IPS DF 6.9 (cell line): ENCODE results near the gene CHM.

Source experiments
- DNase-seq: peaks from one replicate; pipeline ENCODE4 v3.0.0-alpha.2; 2013; ENCODE audit warnings: low read depth, low spot score
- H3K27ac ChIP-seq: one replicate; pipeline ENCODE4 v1.5.1; 2013; ENCODE audit warnings: low read length, control low read depth
- H3K27me3 ChIP-seq: 2 replicates; pipeline ENCODE4 v1.6.1; 2013; ENCODE audit warnings: mild to moderate bottlenecking, low read length; ENCODE audit not compliant: control insufficient read depth, insufficient read depth
- H3K36me3 ChIP-seq: 2 replicates; pipeline ENCODE4 v1.6.1; 2013; ENCODE audit warnings: low read length; ENCODE audit not compliant: control insufficient read depth, insufficient read depth
- H3K4me1 ChIP-seq: 2 replicates; pipeline ENCODE4 v1.6.1; 2013; ENCODE audit warnings: low read length; ENCODE audit not compliant: control insufficient read depth, insufficient read depth
- H3K4me3 ChIP-seq: 2 replicates; pipeline ENCODE4 v1.5.1; 2013; ENCODE audit warnings: mild to moderate bottlenecking, low read length
- H3K9me3 ChIP-seq: 2 replicates; pipeline ENCODE4 v1.6.1; 2013; ENCODE audit warnings: low read length, inconsistent platforms; ENCODE audit not compliant: control insufficient read depth, insufficient read depth
- WGBS: extraction: QIAGEN DNeasy Blood & Tissue Kit; methylation state at CpG from one replicate; pipeline ENCODE4 v1.1.7; 2013; ENCODE audit warnings: mixed read lengths, missing lambda C conversion rate; ENCODE audit not compliant: insufficient read length, insufficient coverage; 5-methylcytosine and 5-hydroxymethylcytosine counted together

Gene CHM

DNA sequence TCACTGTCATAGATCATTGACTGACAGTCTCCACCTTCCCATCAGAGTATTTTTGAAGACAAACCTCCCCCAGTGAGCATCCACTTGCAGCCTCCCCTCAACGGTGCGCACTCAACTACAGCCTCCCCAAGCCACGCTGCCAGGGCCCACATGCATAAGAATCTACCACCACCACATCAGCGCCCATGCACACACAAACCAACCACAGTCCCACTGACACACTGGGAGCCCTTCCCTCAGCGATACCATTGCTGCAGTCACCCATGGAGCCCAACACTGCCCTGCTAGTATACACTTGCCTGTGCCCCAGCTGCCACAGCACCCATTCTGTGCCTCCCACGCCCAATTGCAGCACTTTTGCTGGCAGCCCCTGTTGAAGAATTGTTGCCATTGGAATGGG, 132.9 kb downstream of the CHM start:
- Histone ChIP-seq H3K27ac (no peak overlapping the region), H3K27me3 (no peaks in the 10 kb centered on the region), H3K4me3 (no peak overlapping the region), H3K4me1 (no peaks in the 10 kb centered on the region), H3K36me3 (no peaks in the 10 kb centered on the region), H3K9me3 (no peaks in the 10 kb centered on the region)
- WGBS = no CpG with 5 or more reads among the region's 6 CpGs
- no peak for DNase-seq

DNA sequence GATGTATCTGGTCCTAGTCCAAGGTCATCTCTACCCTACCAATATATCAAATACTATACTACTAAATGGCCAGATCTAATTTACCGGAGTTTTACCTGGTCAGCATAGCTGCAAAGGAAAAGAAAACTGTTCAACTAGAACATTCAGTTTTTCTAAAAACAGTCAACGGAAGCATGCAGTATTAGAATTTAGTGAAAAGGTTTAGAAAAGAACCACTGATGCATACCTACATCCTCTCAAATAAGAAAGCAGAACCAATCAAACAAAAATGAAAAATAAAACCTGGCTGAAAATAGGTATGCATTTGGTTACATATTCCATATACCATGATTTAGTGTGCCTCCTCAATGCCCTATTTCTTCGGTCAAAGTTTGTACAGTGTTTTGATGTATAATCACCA, 140.0 kb downstream of the CHM start:
- Histone ChIP-seq H3K27ac (no peak overlapping the region), H3K4me1 (no peaks in the 10 kb centered on the region), H3K9me3 (no peaks in the 10 kb centered on the region), H3K36me3 (no peaks in the 10 kb centered on the region), H3K27me3 (no peaks in the 10 kb centered on the region), H3K4me3 (no peak overlapping the region)
- no CpG with 5 or more reads among the region's 3 CpGs for WGBS
- no peak for DNase-seq

DNA sequence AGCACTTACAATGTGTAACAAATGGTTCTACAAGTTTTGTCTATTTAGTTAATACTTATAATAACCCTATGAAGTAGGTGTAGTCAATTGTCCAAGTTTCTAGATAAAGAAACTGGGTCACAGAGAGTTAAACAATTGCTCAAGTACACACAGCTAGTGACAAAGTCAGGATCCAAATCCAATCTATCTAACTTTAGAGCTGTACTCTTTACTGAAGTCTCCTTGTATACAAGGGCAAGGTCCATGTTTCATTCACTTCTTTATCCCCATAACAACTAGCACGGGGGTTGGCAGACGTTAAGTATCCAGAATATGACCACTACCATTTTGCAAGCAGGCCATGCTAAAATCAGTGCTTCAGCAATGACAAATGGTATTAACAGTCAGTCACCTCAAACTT, 141.0 kb downstream of the CHM start:
- Histone ChIP-seq H3K27me3 (no peaks in the 10 kb centered on the region), H3K36me3 (no peaks in the 10 kb centered on the region)
- WGBS = no CpG with 5 or more reads among the region's 2 CpGs

DNA sequence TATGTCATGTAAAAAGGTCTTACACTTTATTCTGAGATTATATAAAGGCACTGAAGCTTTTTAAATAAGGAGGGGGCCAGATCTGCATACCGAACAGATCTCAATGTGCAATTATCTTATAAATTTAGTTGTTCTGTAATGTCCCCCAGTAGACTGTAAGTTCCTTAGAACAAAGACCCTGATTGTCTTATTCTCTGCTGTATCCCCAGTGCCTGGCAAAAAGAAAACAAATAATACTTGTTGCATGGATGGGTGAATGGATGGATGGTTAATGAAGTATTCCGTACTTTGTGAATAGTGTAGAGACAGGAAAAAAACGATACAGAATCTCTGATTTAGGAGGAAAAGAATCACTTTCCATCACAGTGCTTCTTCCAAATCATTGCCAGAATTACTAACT, 141.5 kb downstream of the CHM start:
- no CpG with 5 or more reads among the region's 3 CpGs for WGBS
- H3K4me1 ChIP-seq = no peaks in the 10 kb centered on the region
- DNase-seq = no peak
- H3K27ac ChIP-seq = no peak overlapping the region
- H3K4me3 ChIP-seq = no peak overlapping the region
- no peaks in the 10 kb centered on the region for H3K9me3 ChIP-seq
- H3K36me3 ChIP-seq = no peaks in the 10 kb centered on the region
- H3K27me3 ChIP-seq = no peaks in the 10 kb centered on the region

More for the DNA sequence above, 141.0 kb downstream of the CHM start:
- no peak overlapping the region for H3K27ac ChIP-seq
- H3K9me3 ChIP-seq = no peaks in the 10 kb centered on the region
- H3K4me1 ChIP-seq = no peaks in the 10 kb centered on the region
- H3K4me3 ChIP-seq = no peak overlapping the region
- DNase-seq = no peak

DNA sequence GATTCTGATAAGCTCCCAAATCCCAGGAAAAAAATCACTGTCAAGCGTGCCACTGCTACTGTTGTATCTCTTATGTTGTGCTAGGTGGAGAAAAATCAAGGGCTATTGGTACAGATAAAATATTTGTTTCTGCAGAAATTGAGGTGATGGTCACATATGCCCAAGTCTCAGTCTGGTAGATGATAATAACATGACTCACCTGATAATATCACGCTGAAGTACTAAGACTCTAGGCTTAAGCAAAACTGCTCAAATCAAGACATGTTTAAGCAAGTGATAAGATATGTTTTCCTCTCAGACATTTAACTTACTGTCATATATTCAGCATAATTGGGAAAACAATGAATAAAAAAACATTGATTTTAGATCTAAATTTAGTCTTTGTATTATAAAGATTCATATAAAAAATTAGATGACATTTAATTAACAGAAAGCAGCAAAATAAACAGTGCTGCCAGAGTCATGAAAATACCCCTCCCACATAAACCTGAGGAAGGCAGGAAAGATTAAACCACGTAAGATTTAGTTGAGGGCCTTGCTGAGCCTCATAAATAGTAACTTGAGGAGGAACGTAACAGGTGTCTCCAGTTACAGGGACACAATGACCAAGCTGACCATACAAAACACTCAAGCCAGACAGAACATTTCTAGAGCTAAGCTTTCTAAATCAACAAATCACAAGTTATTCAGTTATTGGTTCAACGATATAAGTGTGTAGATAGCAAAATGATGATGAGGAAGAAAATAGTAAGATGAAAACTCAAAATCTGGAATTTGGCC, 143.5 kb downstream of the CHM start:
- no peak overlapping the region for H3K27ac ChIP-seq
- H3K36me3 ChIP-seq = no peaks in the 10 kb centered on the region
- H3K4me3 ChIP-seq = no peak overlapping the region
- H3K27me3 ChIP-seq = no peaks in the 10 kb centered on the region
- no peaks in the 10 kb centered on the region for H3K9me3 ChIP-seq
- WGBS = no CpG with 5 or more reads among the region's 5 CpGs
- H3K4me1 ChIP-seq = no peaks in the 10 kb centered on the region
- DNase-seq = no peak

DNA sequence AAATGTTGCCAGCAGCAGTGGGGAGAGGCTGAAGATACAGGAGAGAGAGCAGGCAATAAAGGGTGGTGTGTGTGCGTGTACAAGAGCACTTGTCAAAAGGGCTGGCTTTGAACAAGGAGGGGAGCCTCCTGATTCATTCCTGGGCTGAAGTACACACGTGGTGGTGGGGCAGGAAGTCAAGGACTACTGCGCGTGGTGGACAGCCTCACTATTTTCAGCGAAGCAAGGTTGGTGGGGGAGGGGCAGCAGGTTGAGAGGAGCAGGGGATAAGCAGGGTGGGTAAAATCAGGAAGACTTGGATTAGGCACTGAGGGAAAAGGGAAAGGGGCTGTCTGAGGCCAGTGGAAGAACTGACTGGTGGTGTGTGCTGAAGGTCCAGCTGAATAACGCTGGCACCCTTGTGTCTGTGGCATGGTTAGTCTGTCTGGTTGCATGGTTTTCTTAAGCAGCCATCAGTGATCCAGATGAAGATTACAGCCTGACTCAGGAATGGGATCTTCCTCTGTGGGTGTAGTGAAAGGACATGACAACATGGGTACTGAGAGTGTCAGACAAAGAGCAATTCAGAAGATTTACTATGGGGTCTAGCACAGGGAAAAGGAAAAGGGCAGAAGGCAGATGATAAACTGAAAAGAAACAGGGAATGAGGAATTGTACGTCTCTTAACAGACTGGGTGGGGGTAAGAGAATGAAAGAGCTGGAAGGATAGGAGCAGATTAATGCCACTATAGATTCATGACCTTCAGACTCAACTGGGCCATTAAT, 149.8 kb downstream of the CHM start:
- Histone ChIP-seq H3K4me3 (no peak overlapping the region), H3K36me3 (no peaks in the 10 kb centered on the region), H3K4me1 (no peaks in the 10 kb centered on the region), H3K9me3 (no peaks in the 10 kb centered on the region), H3K27ac (no peak overlapping the region), H3K27me3 (no peaks in the 10 kb centered on the region)
- DNase-seq = no peak
- no CpG with 5 or more reads among the region's 7 CpGs for WGBS

DNA sequence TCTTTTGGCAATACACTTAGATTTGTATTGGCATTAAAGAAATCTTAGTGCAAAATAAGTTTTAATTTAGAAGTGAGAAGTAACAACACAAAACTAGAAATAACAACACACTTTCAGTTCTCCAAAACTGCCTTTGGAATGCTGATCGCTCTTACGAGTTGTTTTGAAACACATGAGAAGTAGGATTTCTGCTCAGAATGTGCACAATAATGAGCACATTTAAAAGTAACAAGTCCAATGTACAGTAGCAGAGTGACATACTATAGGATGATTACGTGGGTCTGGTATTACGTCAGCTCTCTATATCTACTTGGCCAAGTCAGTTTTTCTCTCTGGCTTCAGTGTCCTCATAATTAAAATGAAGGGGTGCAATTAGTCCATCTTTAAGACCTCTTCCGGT, 164.8 kb downstream of the CHM start:
- no CpG with 5 or more reads among the region's 5 CpGs for WGBS
- Histone ChIP-seq H3K4me3 (no peak overlapping the region), H3K27me3 (no peaks in the 10 kb centered on the region)

DNA sequence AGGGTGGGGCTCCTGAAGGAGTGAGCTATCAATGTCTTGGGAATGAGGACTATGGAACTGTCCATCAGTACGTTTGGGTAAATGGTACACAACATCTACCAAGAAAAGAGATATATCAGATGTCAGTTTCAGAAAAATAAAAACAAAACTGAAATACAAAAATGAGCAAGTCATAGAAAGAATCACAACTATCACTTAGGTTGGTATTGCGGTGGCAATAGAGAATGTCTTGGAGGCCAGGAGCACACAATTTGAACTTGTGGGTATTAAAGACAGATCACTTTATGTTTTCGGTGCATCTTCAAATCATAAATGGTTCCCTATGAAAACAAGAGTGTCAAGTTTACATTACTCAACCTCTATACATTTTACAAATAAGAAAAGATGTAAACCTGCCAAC, 176.8 kb downstream of the CHM start:
- WGBS = no CpG with 5 or more reads among the region's 3 CpGs
- Histone ChIP-seq H3K27me3 (no peaks in the 10 kb centered on the region), H3K4me3 (no peak overlapping the region), H3K4me1 (no peaks in the 10 kb centered on the region), H3K27ac (no peak overlapping the region), H3K36me3 (no peaks in the 10 kb centered on the region), H3K9me3 (no peaks in the 10 kb centered on the region)
- no peak for DNase-seq

More for the DNA sequence above, 164.8 kb downstream of the CHM start:
- Histone ChIP-seq H3K27ac (no peak overlapping the region), H3K9me3 (no peaks in the 10 kb centered on the region), H3K36me3 (no peaks in the 10 kb centered on the region), H3K4me1 (no peaks in the 10 kb centered on the region)
- no peak for DNase-seq

DNA sequence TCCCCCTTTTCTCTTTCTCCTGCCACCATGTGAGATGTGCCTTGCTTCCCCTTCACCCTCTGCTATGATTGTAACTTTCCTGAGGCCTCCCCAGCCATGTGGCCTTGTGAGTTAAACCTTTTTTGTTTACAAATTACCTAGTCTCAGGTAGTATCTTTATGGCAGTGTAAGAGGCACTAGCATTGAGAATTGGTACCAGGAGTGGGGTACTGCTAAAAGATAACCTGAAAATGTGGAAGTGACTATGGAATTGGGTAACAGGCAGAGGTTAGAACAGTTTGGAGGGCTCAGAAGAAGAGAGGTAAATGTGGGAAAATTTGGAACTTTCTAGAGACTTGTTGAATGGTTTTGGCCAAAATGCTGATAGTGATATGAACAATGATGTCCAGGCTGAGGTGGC, 182.0 kb downstream of the CHM start:
- H3K4me3 ChIP-seq = no peak overlapping the region
- H3K27ac ChIP-seq = no peak overlapping the region
- H3K27me3 ChIP-seq = no peaks in the 10 kb centered on the region
- H3K4me1 ChIP-seq = no peaks in the 10 kb centered on the region
- H3K9me3 ChIP-seq = no peaks in the 10 kb centered on the region
- no peak for DNase-seq
- no peaks in the 10 kb centered on the region for H3K36me3 ChIP-seq

DNA sequence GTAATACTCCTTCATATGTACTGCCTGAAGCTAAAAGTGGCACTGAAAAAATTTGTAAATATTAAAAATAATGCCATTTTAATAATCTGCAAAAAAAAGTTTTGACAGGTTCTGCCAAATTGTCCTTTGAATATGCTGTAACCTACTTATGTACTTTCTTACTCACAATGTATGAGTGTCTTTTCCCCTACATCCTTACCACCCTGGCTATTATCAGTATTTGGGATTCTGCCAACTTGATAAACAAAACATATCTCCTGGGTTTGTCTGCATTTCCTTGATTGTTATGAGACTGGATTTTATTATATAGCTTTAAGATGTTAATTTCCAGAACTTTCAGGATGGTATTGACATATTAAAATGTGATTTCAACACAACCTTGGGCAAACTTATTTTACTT, 187.9 kb downstream of the CHM start:
- no peak overlapping the region for H3K4me3 ChIP-seq
- no peak for DNase-seq
- H3K36me3 ChIP-seq = no peaks in the 10 kb centered on the region
- H3K27me3 ChIP-seq = no peaks in the 10 kb centered on the region
- H3K9me3 ChIP-seq = no peaks in the 10 kb centered on the region
- H3K4me1 ChIP-seq = no peaks in the 10 kb centered on the region
- H3K27ac ChIP-seq = no peak overlapping the region

DNA sequence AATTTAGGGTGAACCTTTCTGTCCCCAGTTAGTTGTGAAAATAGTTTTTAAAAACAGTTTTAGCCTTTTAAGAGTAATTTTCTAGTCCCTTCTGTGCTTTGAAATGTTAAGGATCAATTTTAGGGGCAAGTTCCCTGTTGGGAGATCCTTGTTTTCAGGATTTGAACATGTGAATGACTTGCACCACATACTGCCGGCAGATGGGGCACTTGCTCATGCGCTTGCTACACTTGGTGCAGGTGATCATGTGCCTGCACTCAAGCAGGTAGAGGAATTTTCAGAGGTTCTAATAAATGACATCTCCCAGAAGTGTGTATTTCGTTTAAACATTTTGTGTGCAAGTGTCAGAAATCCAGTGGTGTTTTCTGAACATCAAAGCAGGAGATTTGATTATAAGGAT, 195.9 kb downstream of the CHM start:
- no peak overlapping the region for H3K27ac ChIP-seq
- no peak overlapping the region for H3K4me3 ChIP-seq
- no peak for DNase-seq
- H3K27me3 ChIP-seq = no peaks in the 10 kb centered on the region
- H3K4me1 ChIP-seq = no peaks in the 10 kb centered on the region
- no peaks in the 10 kb centered on the region for H3K9me3 ChIP-seq
- no peaks in the 10 kb centered on the region for H3K36me3 ChIP-seq
- WGBS = no CpG with 5 or more reads among the region's 3 CpGs
